Testis (tissue), 3 donors: ENCODE results near the gene EVC. TPM values are rescaled to one million over a fixed set of nuclear protein-coding genes. Genes with fewer than 3 reads are reported as not detected.
"Not testable (repeated sequence)": the region's sequence is repeated elsewhere in the genome, so short reads cannot be mapped to it uniquely, and the experiment has no call there.

Experiments
- DNase-seq: peaks from one replicate; pipeline ENCODE4 v3.0.0-alpha.2; 2019
- H3K27ac ChIP-seq, 2 donors: fragments of 200-600 bp; sonication (generic); one replicate each; pipeline ENCODE4 v1.5.1; 2019
- H3K27me3 ChIP-seq: fragments of 200-600 bp; sonication (generic); one replicate; pipeline ENCODE4 v1.5.1; 2019
- H3K36me3 ChIP-seq: fragments of 200-600 bp; sonication (generic); one replicate; pipeline ENCODE4 v1.5.1; 2017; ENCODE audit warnings: low read depth; ENCODE audit errors: missing control alignments
- H3K4me1 ChIP-seq: fragments of 200-600 bp; sonication (generic); one replicate; pipeline ENCODE4 v1.5.1; 2019
- H3K4me3 ChIP-seq, 2 donors: fragments of 200-600 bp; sonication (generic); one replicate each; pipeline ENCODE4 v1.5.1; 2017 to 2019
- H3K9me3 ChIP-seq: fragments of 200-600 bp; sonication (generic); one replicate; pipeline ENCODE4 v1.5.1; 2017
- POLR2A ChIP-seq: fragments of 450-650 bp; IDR thresholded peaks from one replicate; pipeline ENCODE4 v1.6.1; 2017; ENCODE audit warnings: antibody characterized with exemption, mild to moderate bottlenecking, moderate library complexity
- WGBS, 2 donors: methylation state at CpG; one replicate each; pipeline ENCODE4 v1.1.5; 2018; 5-methylcytosine and 5-hydroxymethylcytosine counted together
- intact Hi-C: fragments of 100-400 bp; cut with DNase I; formaldehyde crosslinking; loops from one replicate; pipeline ENCODE4 v1.15.1; 2023; ENCODE audit warnings: low total_unique reads
- polyA plus RNA-seq: library from polyadenylated mRNA; stranded (reverse); fragments of 350-450 nt; fragmentation: Illumina TruSeq; extraction: RNeasy Lipid Tissue Mini Kit (QIAGEN cat#74804); gene quantifications from one replicate; pipeline ENCODE4 v1.2.3, GENCODE V29; 2014; ENCODE audit warnings: low read depth, low replicate concordance; ENCODE audit not compliant: insufficient read depth
- total RNA-seq, 2 donors: library from RNA; depleted of rRNA; stranded (reverse); fragments of >200 nt; gene quantifications; one replicate each; pipeline ENCODE4 v1.2.3, GENCODE V29; 2016
- TF ChIP-seq, protein P1 (sequence below), 3 experiments: fragments of 450-650 bp in 2 of 3; fragments of 200-600 bp in 1 of 3; sonication (generic) in 1 of 3; IDR thresholded peaks; one replicate each; pipeline ENCODE4 v1.5.1; 2016 to 2019; ENCODE audit warnings: antibody characterized with exemption in 3 of 3, mild to moderate bottlenecking in 2 of 3, moderate library complexity in 1 of 3

Gene EVC
- total and polyA plus RNA-seq, 3 donors from 2014 or later, result 9.0 to 39.6 (median 33.4) TPM

DNA sequence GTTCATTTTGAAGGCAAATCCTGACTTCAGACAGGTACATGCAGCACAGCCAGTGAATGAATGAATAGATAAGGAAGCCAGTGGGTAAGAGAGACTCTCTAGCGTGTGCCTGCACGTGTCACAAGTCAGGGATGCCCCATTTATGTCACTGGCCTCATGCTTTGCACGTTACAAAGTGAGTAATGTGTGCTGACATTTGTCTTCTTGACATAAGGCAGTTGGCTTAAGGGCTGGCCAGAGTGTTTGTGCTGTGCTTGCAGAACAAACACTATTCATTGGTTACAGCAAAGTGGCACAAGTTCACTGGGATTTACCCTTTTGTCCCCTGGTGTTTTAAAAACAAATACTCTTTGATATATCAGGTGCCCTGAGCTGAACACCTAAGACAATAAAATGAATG lies 125.9 kb downstream of the EVC start:
- no peaks in the 10 kb centered on the region for H3K4me1 ChIP-seq
- intact Hi-C loops, result no loop called here
- H3K36me3 ChIP-seq, result no peaks in the 10 kb centered on the region
- H3K9me3 ChIP-seq, result no peaks in the 10 kb centered on the region
- H3K4me3 ChIP-seq, result no peak overlapping the region
- H3K27ac ChIP-seq, result no peak overlapping the region
- H3K27me3 ChIP-seq, result no peaks in the 10 kb centered on the region
- WGBS, 2 donors, result 57 to 81% methylated on average over 3 of the region's 3 CpGs
- no peak for DNase-seq
- TF ChIP-seq, protein P1, sequence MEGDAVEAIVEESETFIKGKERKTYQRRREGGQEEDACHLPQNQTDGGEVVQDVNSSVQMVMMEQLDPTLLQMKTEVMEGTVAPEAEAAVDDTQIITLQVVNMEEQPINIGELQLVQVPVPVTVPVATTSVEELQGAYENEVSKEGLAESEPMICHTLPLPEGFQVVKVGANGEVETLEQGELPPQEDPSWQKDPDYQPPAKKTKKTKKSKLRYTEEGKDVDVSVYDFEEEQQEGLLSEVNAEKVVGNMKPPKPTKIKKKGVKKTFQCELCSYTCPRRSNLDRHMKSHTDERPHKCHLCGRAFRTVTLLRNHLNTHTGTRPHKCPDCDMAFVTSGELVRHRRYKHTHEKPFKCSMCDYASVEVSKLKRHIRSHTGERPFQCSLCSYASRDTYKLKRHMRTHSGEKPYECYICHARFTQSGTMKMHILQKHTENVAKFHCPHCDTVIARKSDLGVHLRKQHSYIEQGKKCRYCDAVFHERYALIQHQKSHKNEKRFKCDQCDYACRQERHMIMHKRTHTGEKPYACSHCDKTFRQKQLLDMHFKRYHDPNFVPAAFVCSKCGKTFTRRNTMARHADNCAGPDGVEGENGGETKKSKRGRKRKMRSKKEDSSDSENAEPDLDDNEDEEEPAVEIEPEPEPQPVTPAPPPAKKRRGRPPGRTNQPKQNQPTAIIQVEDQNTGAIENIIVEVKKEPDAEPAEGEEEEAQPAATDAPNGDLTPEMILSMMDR (IDR thresholded peaks at IDR 0.05), result no peak
- no peak for TF ChIP-seq POLR2A

GRCh38 chr4:5837483-5837882 lies 126.5 kb downstream of the EVC start:
- H3K9me3 ChIP-seq, DNase-seq, H3K27ac ChIP-seq, H3K27me3 ChIP-seq, H3K36me3 ChIP-seq, H3K4me3 ChIP-seq, intact Hi-C loops, H3K4me1 ChIP-seq: not testable (repeated sequence)
- WGBS, 2 donors, result 80 to 96% methylated on average over 6 of the region's 6 CpGs

DNA sequence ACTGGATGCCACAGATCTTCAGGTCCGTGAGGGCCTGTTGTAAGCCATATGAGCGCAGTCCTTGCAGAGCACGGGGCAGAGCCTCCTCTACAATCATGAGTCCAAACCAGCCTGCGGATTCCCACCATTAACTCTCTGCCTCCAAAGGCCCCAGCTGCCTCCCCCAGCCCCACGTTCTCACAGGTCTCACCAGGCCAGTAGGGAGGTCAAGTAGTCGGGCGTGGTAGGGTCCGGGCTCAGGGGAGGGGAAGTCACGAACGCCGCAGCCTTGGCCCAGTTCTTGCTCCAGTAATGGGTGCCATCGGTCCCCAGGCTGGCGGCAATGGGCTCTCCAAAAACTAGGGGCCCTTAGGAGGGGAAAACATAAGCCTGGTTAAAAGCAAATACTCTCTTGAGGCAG lies 128.3 kb downstream of the EVC start:
- WGBS, 2 donors, result 76 to 93% methylated on average over 11 to 13 of the region's 13 CpGs
- Histone ChIP-seq H3K27ac (no peak overlapping the region), H3K4me3 (no peak overlapping the region), H3K27me3 (no peaks in the 10 kb centered on the region), H3K36me3 (no peaks in the 10 kb centered on the region), H3K9me3 (no peaks in the 10 kb centered on the region), H3K4me1 (no peaks in the 10 kb centered on the region)
- no peak for DNase-seq
- TF ChIP-seq POLR2A, result no peak
- intact Hi-C loops, result no loop called here

GRCh38 chr4:5839751-5840674 lies 129.0 kb downstream of the EVC start:
- 68 to 69% methylated on average over 25 to 30 of the region's 30 CpGs for WGBS, 2 donors
- intact Hi-C loops, result no loop called here
- peak; percentile 48 for DNase-seq
- Histone ChIP-seq H3K4me1 (no peaks in the 10 kb centered on the region), H3K27ac (no peak overlapping the region), H3K4me3 (no peak overlapping the region), H3K27me3 (no peaks in the 10 kb centered on the region), H3K36me3 (no peaks in the 10 kb centered on the region), H3K9me3 (no peaks in the 10 kb centered on the region)
- TF ChIP-seq, protein P1 (IDR thresholded peaks at IDR 0.05), result no peak
- TF ChIP-seq POLR2A, result no peak

GRCh38 chr4:5842456-5842855 lies 131.5 kb downstream of the EVC start:
- 85 to 91% methylated on average over 4 of the region's 4 CpGs for WGBS, 2 donors
- TF ChIP-seq, protein P1 (IDR thresholded peaks at IDR 0.05), result no peak
- no peak for TF ChIP-seq POLR2A
- H3K4me3 ChIP-seq, result no peak overlapping the region
- H3K9me3 ChIP-seq, result no peaks in the 10 kb centered on the region
- no peak overlapping the region for H3K27ac ChIP-seq
- H3K4me1 ChIP-seq, result no peaks in the 10 kb centered on the region
- no peak for DNase-seq
- intact Hi-C loops, result no loop called here
- no peaks in the 10 kb centered on the region for H3K36me3 ChIP-seq
- no peaks in the 10 kb centered on the region for H3K27me3 ChIP-seq
